GM12878 (cell line): ENCODE data around the gene GBA3. TPM values are rescaled to one million over a fixed set of nuclear protein-coding genes. Genes with fewer than 3 reads are reported as not detected.
A peak's percentile ranks its signal among the peaks of the same experiment; 100 is the strongest.

Source experiments
- ATAC-seq: fragments of 200-7000 bp; cut with Tn5 transposase; 3 replicates; pipeline ENCODE4 v1.9.1; 2020; ENCODE audit warnings: mild to moderate bottlenecking, moderate library complexity
- BruUV-seq: library from RNA; stranded (reverse); fragments of 400-500 nt; replicated peaks from 2 replicates; lab custom pipeline; 2021; lab: Mats Ljungman, UMichigan
- CTCF ChIA-PET: fragments of 300-600 bp; sonication (Branson Sonifier 250); formaldehyde crosslinking; extraction: SDS; loops from one replicate; lab custom pipeline; 2021; ENCODE audit warnings: inconsistent platforms; lab: Yijun Ruan, JAX
- POLR2A ChIA-PET: fragments of 350-600 bp; formaldehyde crosslinking; extraction: SDS; loops from one replicate; lab custom pipeline; 2021; ENCODE audit warnings: inconsistent platforms; lab: Charles Lee
- RAD21 ChIA-PET: fragments of 300-600 bp; sonication (Branson Sonifier 250); formaldehyde crosslinking; loops from one replicate; lab custom pipeline; 2023; ENCODE audit warnings: antibody characterized with exemption; ENCODE audit not compliant: unreplicated experiment; lab: Charles Lee
- SMC1A ChIA-PET: fragments of 300-600 bp; sonication (Branson Sonifier 250); formaldehyde crosslinking; loops from one replicate; lab custom pipeline; 2023; ENCODE audit not compliant: unreplicated experiment, uncharacterized antibody; lab: Charles Lee
- DNase-seq: peaks from one replicate; pipeline ENCODE4 v3.0.0-alpha.2; 2011; ENCODE audit warnings: low read depth, low spot score
- FAIRE-seq: peaks from 3 replicates; lab custom pipeline; 2011; peaks lifted over from hg19 to GRCh38; lab: Jason Lieb, UNC
- H2AFZ ChIP-seq: 2 replicates; pipeline ENCODE4 v1.6.0; 2011; ENCODE audit warnings: low read depth, low read length, control low read depth; ENCODE audit not compliant: control insufficient read depth
- H3K27ac ChIP-seq: 2 replicates; pipeline ENCODE4 v1.5.1; 2011; ENCODE audit warnings: control low read depth; ENCODE audit not compliant: control insufficient read depth, insufficient read depth
- H3K27me3 ChIP-seq, 2 experiments: replicated peaks in 1 of 2; 2 replicates each; pipeline versions ENCODE4 v1.6.0 to v1.6.1; 2011; ENCODE audit warnings: low read length in 1 of 2; ENCODE audit not compliant: control insufficient read depth in 2 of 2, insufficient read depth in 2 of 2
- H3K36me3 ChIP-seq, 2 experiments: 2 replicates each; pipeline ENCODE4 v1.5.1; 2011; ENCODE audit warnings: low read length in 1 of 2; ENCODE audit not compliant: control insufficient read depth in 2 of 2, insufficient read depth in 2 of 2
- H3K4me1 ChIP-seq: 2 replicates; pipeline ENCODE4 v1.6.1; 2011; ENCODE audit warnings: mild to moderate bottlenecking, low read length, moderate library complexity, mixed read lengths; ENCODE audit not compliant: control insufficient read depth, insufficient read depth
- H3K4me2 ChIP-seq: 2 replicates; pipeline ENCODE4 v1.6.0; 2011; ENCODE audit warnings: control low read depth; ENCODE audit not compliant: control insufficient read depth, insufficient read depth
- H3K4me3 ChIP-seq: fragments of 200-600 bp; sonication (generic); 2 replicates; pipeline ENCODE4 v1.5.1; 2016
- H3K79me2 ChIP-seq: 2 replicates; pipeline ENCODE4 v1.6.0; 2011; ENCODE audit warnings: low read length; ENCODE audit not compliant: control insufficient read depth, insufficient read depth
- H3K9ac ChIP-seq: 2 replicates; pipeline ENCODE4 v1.8.0; 2011; ENCODE audit warnings: low read length, control low read depth, mixed read lengths; ENCODE audit not compliant: control insufficient read depth, insufficient read depth
- H3K9me3 ChIP-seq: replicated peaks from 3 replicates; pipeline ENCODE4 v1.5.1; 2011; ENCODE audit warnings: mild to moderate bottlenecking, low read length; ENCODE audit not compliant: control insufficient read depth, insufficient read depth
- H4K20me1 ChIP-seq: 2 replicates; pipeline ENCODE4 v1.6.0; 2011; ENCODE audit not compliant: control insufficient read depth, insufficient read depth
- BACH1 ChIP-seq: fragments of 450-650 bp; IDR thresholded peaks from 2 replicates; pipeline ENCODE4 v1.6.1; 2017; ENCODE audit warnings: mild to moderate bottlenecking, borderline replicate concordance
- FOXM1 ChIP-seq: IDR thresholded peaks from 2 replicates; pipeline ENCODE4 v1.6.1; 2012; ENCODE audit warnings: low read depth, mild to moderate bottlenecking, inconsistent platforms, low read length, moderate library complexity
- KLF5 ChIP-seq: fragments of 450-650 bp; IDR thresholded peaks from 2 replicates; pipeline ENCODE4 v1.6.1; 2014; ENCODE audit warnings: mild to moderate bottlenecking; ENCODE audit not compliant: partially characterized antibody
- NFYA ChIP-seq: IDR thresholded peaks from 2 replicates; pipeline ENCODE4 v1.6.1; 2011; ENCODE audit warnings: low read depth, mild to moderate bottlenecking, low read length, improper control_type of control experiment, borderline replicate concordance
- RBBP5 ChIP-seq: fragments of 200-600 bp; sonication (generic); conservative IDR thresholded peaks from 2 replicates; pipeline ENCODE4 v1.6.1; 2016
- RCOR1 ChIP-seq: conservative IDR thresholded peaks from 2 replicates; pipeline ENCODE4 v1.6.1; 2012; ENCODE audit warnings: low read depth, low read length, improper control_type of control experiment
- SP1 ChIP-seq: IDR thresholded peaks from one replicate; pipeline ENCODE4 v1.6.1; 2011; ENCODE audit warnings: low read depth, low read length
- TCF12 ChIP-seq: IDR thresholded peaks from 2 replicates; pipeline ENCODE4 v1.6.1; 2011; ENCODE audit warnings: low read depth, mild to moderate bottlenecking, low read length
- ZBTB11 ChIP-seq: fragments of 450-650 bp; formaldehyde crosslinking; IDR thresholded peaks from 2 replicates; pipeline ENCODE4 v1.5.0; 2022; ENCODE audit warnings: mild to moderate bottlenecking, missing genetic modification characterization
- whole genome bisulfite sequencing: methylation state at CpG from one replicate; pipeline ENCODE4 v1.1.6; 2016; ENCODE audit warnings: low lambda C conversion rate; ENCODE audit not compliant: insufficient replicate concordance, insufficient coverage; ENCODE audit errors: missing lambda C conversion rate; 5-methylcytosine and 5-hydroxymethylcytosine counted together
- in situ Hi-C: fragments of 300-500 bp; cut with MboI; formaldehyde crosslinking; loops from 9 replicates; pipeline ENCODE4 v1.14.3; 2018; ENCODE audit warnings: mixed read lengths
- intact Hi-C: fragments of 100-400 bp; cut with micrococcal nuclease; formaldehyde crosslinking; loops from one replicate; pipeline ENCODE4 v1.14.2; 2022; ENCODE audit not compliant: unreplicated experiment
- polyA plus RNA-seq, 11 experiments: library from polyadenylated mRNA; depleted of rRNA in 4 of 11; unstranded in 6 of 11; stranded (reverse) in 5 of 11; fragments of >200 nt; fragmentation: Nextera tagmentation in 4 of 11; fragmentation: Illumina TruSeq in 1 of 11; extraction: Ambion mirVana in 4 of 11; extraction: Trizol in 1 of 11; gene quantifications; 1 replicate in 1 of 11; 2 replicates in 10 of 11; pipeline versions ENCODE4 v1.2.1 to v1.2.3, GENCODE V29; 2011 to 2016; ENCODE audit warnings: inconsistent platforms in 2 of 11, missing spikeins in 2 of 11, low read depth in 1 of 11
- total RNA-seq, 4 experiments: library from RNA; depleted of rRNA in 3 of 4; stranded (reverse); fragments of >200 nt in 3 of 4; fragmentation: Illumina TruSeq in 1 of 4; extraction: Trizol in 1 of 4; gene quantifications; 2 replicates each; pipeline versions ENCODE4 v1.2.1 to v1.2.3, GENCODE V29; 2013 to 2021

The GBA3 gene
- total and polyA plus RNA-seq, 10 of the 15 experiments (the other 5 are each of a cell fraction or from before 2014, with no cell fraction given) = 0.10 to 7.2 (median 0.27) TPM

DNA sequence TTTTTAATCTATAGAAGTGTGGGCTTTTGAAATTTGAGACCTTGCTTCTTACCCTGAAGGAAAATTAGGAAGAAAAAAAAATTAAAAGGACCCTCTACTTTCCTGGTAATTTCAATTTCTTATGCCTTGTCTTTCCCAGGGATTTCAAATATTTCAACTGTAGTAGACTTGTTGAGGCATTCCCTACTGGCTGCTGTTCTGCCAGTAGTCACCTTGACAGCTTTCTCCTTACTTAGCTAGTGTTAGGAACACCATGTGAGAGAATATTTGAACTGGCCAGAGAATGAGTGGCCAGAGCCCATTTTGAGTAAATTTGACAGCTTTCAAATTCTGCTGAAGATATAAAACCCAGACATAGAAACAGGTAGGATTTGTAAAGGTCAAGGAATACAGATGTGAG is 24.0 kb upstream of the GBA3 start (continued):
- no peak for TF ChIP-seq KLF5
- TF ChIP-seq RCOR1 = no peak
- TF ChIP-seq TCF12 = no peak

- Histone ChIP-seq H3K4me3 (no peak overlapping the region), H3K27ac (no peak overlapping the region), H3K4me2 (no peak overlapping the region), H3K9me3 (no peaks in the 10 kb centered on the region), H3K79me2 (no peaks in the 10 kb centered on the region), H3K27me3 (no peaks in the 10 kb centered on the region), H3K4me1 (no peaks in the 10 kb centered on the region), H4K20me1 (no peaks in the 10 kb centered on the region), H2AFZ (no peak overlapping the region), H3K36me3 (no peaks in the 10 kb centered on the region), H3K9ac (no peak overlapping the region)
- ChIA-PET CTCF (interaction anchor here (1.0 to 3.3 kb wide), 2 partner anchors 261 to 282 kb away, joined by 3 to 16 read pairs; no protein-coding TSS in a partner anchor), RAD21 (interaction anchor here (1.1 to 4.7 kb wide), 6 partner anchors 9 to 148 kb away, joined by 3 to 32 read pairs (median 5); no protein-coding TSS in a partner anchor), SMC1A (interaction anchor here (1.1 to 4.5 kb wide), 10 partner anchors 10 to 194 kb away, joined by 3 to 41 read pairs (median 6); no protein-coding TSS in a partner anchor), POLR2A (interaction anchor here (0.6 to 1.3 kb wide), 2 partner anchors 9 to 166 kb away, joined by 5 to 6 read pairs; no protein-coding TSS in a partner anchor)
- TF ChIP-seq ZBTB11 = no peak
- TF ChIP-seq FOXM1 = no peak
- TF ChIP-seq BACH1 = peak; percentile 30; the same call in 1 of the 2 replicates
- TF ChIP-seq NFYA = no peak
- TF ChIP-seq SP1 = no peak
- TF ChIP-seq RBBP5 = no peak
- in situ Hi-C loops (no loop called here), intact Hi-C loops (no loop called here)
- no TSS peak for BruUV-seq
- 0% methylated on average over 1 of the region's 1 CpG for WGBS
- ATAC-seq (peak; percentile 71), FAIRE-seq (no peak), DNase-seq (no peak)
These were observed 21.8 kb upstream of the GBA3 start for GRCh38 chr4:22670956-22671355.
